Urothelium cell line (cell line): Measurements from ENCODE around the gene PRSS12.
"Not testable (repeated sequence)": the region's sequence is repeated elsewhere in the genome, so short reads cannot be mapped to it uniquely, and the experiment has no call there.

Experiments used
- DNase-seq: peaks from one replicate; pipeline ENCODE4 v3.0.0; 2011; ENCODE audit warnings: low spot score, mixed read lengths
- FAIRE-seq: peaks from 2 replicates; lab custom pipeline; 2011; peaks lifted over from hg19 to GRCh38; lab: Jason Lieb, UNC

Gene PRSS12

DNA sequence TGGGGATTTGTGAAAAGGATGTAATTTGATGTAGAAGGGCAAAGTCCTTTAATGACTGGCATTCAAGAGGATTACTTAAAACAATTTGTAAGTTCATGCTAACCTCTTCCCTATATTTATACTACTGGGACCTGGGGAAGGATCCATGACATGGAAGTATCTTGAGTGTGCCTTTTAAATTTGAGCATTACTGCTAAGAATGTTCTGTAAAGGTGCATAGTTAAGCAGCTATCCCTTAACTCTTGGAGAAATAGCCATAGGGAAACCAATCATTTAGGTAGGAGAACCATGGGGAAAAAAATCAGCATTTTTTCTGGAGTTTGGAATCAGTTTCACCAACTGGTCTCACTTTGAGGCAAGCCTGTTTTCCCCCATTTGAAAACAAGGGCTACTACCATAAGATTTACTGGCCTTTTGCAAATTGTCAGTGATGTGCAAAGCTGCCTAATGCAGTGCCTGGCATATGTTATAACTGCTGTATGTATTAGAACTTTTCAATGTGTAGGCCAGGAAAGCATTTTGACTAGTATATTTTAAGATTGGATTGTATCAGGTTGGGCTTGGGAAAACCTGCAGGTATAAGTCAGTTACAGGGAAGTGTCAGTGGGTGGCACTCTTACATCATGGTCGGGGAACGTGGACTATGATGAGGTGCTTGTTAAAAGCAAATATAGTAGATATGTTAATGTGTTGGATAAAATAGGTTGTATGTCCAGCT lies 72.1 kb downstream of the PRSS12 start:
- DNase-seq, result peak; percentile 44

DNA sequence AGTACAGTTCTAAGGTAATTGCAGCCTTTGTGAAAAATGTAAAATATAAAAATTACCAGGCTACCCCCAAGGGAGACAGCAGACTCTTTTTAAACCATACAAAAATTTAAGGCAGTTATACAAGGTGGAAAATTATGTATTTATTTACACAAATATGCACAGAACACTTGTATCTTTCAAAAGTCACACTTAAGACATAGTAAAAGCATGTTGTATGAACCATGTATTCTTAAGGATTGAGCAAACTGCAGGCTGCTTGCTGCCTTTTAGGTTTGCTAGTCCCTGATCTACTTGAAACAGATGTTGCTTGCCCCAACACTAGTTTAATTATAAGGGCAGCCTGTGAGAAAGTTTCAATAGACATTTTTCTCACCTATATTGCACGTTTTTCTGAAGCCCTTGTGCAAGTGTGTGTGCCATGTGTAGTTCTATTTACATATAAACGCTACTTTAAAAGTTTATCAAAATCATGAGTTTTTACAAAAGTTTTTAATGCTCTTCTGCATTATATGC lies 72.8 kb downstream of the PRSS12 start:
- no peak for DNase-seq

More for the DNA sequence above, 72.1 kb downstream of the PRSS12 start:
- FAIRE-seq, result no peak

GRCh38 chr4:118279328-118279727 lies 73.5 kb downstream of the PRSS12 start:
- FAIRE-seq (no peak), DNase-seq (no peak)

More for the DNA sequence above, 72.8 kb downstream of the PRSS12 start:
- FAIRE-seq, result no peak

DNA sequence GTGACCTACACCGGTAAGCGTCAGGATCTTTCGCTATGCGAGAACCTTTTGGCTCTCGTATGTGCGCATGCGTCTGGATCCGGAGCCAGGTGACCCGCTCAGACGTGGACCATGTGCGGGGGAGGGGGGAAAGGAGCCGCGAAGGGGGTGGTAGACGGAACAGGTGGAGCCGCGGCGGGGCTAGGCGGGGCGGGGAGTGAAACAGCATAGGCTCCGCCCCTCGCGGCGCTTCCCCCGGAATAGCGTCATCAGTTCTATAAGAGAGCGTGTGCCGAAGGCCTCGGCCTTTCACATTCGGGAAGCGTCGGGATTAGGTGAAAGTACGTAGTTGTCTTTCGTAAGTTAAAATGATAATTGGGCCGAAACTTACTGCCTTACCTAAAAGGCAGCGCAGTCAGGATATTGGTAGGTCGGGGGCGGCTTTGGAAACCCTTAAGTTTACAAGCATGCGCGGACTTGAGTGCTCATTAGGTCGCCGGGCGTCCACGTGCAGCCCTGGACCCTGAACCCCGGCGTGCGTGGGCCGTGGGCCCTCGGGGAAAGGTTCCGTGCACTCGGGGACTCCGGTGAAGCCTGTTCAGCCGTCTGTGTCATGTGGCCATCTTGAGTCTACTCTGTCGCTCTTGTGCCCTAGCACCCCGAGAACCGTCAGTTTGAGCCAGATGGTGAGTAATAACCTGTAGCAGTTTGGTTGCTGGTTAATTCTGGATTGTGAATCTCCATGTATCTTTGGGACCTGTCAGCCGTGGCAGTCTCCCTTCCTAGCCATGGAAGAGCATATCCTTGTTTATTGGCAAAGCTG lies 74.1 kb downstream of the PRSS12 start:
- peak; percentile 98 for DNase-seq
- FAIRE-seq, result peak; percentile 74

DNA sequence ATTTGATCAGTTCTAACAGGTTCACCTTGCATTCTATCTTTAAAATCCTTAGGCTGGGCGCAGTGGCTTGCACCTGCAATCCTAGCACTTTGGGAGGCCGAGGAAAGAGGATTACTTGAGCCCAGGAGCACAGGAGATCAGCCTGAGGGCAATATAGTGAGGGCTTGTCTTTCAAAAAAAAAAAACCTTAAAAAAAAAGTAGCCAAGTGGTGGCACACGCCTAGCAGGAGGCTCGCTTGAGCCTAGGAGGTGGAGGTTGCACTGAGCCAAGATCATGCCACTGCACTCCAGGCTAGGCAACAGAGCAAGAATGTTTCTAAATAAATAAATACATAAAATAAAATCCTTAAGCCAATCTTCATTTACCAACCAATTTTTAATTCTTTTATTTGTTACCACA lies 75.6 kb downstream of the PRSS12 start:
- FAIRE-seq (no peak), DNase-seq (no peak)

- FAIRE-seq (no peak), DNase-seq (no peak)
Measured at GRCh38 chr4:118276580-118276979, 76.2 kb downstream of the PRSS12 start.

DNA sequence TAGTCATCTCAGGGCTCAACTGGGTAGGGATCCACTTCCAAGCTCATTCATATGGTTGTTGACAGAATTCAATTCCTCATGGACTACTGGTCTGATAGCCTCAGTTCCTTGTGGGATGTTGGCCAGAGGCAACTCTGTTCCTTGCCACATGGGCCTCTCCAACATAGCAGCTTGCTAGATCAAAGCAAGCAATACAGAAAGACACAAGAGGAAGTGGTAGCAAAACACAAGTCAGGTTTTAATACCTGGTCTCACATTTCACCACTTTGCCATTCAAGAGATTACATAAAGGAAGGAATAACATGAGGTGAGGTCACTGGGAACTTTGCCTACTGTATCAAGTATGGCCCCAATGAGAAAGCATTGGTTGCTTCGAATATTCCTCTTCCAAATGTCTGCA lies 79.2 kb downstream of the PRSS12 start:
- DNase-seq (no peak), FAIRE-seq (no peak)

DNA sequence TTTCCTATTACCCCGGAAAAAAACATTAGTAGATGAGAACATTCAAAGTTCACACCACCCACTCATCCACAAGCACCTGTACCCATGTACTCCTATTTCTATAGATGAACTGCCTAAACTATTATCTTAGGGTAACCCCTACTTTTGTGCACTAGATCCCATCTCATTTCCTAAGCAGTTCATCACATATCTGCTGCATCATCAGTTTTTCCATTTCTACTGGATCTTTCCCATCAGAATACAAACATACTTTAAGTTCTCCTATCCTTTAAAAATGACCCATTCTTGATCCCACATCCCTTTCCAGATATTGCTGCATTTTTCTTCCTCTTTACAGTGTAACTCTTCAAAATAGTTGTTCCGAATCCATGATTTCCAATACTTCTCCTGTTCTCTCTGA lies 81.0 kb downstream of the PRSS12 start:
- DNase-seq (no peak), FAIRE-seq (no peak)

DNA sequence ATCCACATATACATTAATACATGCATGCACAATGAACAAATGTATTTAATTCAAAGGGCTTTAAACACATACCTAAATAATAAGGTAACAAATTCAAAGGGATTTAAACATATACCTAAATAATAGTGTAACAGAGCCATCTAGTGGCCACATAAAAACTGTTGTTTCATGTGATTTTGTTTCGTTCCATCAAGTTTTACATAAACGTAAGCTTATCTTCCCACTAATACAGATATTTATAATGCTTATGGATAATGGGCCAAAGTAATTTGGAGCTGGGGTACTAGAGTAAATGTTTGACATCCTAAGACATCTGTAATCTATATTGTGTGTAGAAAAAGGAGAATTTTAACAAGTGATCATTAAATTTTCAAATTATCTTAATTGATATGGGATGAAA lies 82.3 kb downstream of the PRSS12 start:
- FAIRE-seq, result no peak
- DNase-seq, result no peak

DNA sequence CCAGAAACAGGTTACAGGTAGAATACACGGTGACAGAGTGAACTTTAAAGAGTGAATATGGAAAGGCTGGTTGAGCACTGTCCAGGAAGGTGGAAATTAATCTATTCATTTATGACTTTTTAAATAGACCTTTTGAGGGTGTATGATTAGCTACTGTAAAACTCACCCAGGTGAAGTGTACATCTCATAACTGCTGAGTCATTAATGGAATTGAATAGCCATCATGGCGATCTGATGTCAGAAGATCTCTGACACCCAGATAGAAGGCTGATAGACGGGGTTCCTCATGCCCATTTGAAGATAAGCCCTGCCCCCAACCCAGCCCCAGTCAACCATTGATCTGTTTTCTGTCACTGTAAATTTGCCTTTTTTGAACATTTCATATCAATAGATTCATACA lies 84.0 kb downstream of the PRSS12 start:
- DNase-seq, result no peak
- FAIRE-seq, result no peak

GRCh38 chr4:118266145-118266496 lies 86.7 kb downstream of the PRSS12 start:
- not testable (repeated sequence) for DNase-seq, FAIRE-seq

- FAIRE-seq (no peak), DNase-seq (no peak)
Measured at GRCh38 chr4:118265312-118266144, 87.3 kb downstream of the PRSS12 start.

DNA sequence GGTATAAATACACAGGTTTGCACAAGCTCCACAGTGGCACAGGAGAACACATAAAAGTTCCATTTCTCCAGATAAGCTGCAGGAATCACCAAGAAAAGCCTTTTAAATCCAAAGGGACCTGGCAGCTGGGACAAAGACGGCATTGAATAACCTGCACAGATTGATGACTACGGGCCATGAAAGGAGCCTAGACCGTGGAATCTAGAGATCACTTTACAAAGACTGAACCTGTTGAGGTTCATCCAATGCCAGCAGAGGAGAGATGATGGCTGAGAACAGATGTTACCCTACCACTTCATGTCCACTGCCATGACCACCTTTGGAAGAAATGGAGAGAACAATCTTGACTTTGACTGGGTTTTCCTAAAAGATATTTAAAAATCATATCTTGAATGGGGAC lies 88.7 kb downstream of the PRSS12 start:
- no peak for FAIRE-seq
- DNase-seq, result no peak

DNA sequence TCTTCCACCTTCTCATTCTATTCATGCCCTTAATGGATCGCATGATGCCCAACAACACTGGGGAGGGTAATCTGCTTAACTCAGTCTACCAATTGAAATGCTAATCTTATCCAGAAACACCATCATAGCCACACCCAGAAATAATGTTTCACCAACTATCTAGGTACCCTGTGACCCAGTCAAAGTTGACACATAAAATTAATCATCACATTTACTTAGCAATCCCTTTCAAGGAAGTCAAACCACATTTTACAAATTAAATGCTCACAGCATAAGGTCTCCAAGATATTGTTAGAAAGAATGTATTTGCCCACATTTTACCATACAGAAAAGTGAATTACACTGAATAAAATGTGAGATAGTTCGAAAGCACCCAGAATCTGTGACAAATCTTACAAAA lies 92.5 kb downstream of the PRSS12 start:
- no peak for FAIRE-seq
- no peak for DNase-seq

GRCh38 chr4:118259111-118259510 lies 93.7 kb downstream of the PRSS12 start:
- no peak for DNase-seq
- no peak for FAIRE-seq

DNA sequence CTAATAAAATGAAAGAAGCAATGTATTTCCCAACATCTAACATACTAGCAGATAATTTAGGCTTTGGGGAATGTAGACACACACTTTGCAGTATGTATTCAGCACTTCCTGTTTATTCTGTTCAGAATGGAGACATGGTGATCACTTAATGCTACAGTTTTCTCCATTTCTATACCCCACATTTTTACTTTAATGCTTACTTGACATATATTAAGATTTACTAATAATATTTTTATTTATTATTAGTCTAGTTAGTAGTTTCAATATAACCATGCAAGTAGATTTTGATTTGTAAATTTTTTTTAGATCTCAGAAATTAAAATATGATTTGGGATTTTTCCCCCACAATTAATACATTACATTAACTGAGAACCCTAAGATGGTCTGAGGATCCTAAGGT lies 98.4 kb downstream of the PRSS12 start:
- no peak for DNase-seq
- no peak for FAIRE-seq

DNA sequence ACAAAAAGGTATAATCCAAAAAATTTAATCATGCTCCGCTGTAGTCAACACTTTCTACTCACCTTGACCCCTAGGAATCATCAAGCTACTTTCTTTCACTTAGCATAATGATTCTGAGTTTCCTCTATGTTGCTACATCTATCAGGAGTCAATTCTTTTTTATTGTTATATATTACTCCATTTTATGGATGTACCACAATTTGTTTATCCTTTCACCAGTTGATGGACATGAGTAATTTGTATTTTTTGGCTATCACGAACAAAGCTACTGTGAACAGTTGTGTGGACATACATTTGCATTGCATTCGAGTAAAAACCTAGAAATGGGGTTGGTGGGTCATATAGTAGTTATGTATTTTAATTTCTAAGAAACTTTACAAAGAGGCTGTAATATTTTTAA lies 102.9 kb downstream of the PRSS12 start:
- FAIRE-seq (no peak), DNase-seq (no peak)

GRCh38 chr4:118237531-118237930 lies 115.3 kb downstream of the PRSS12 start:
- DNase-seq, result no peak

DNA sequence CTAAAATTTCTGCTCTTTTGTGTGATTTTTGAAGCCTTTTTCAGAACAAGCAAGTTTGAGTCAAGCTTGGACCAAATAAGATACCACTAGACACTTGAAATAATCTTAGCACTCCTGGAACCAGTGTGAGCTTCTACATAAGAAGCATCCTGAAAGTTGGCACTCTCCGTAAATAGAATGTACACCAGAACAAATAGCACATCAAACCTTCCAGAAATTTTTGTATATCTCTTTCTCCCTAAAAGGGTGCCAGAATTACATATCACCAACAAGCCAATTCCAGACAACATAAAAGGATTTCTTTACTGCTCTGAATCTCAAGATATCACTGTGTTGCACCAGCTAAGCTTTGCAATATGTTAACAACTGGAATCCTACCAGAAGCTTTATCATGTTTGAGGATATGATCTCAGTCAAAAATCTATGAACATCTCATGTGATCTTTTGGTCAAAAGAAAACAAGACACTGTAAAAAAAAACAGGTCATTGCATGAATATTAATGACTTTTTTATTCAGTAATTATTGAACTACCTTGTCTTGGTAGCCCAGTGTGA lies 117.2 kb downstream of the PRSS12 start:
- FAIRE-seq, result no peak
- DNase-seq, result no peak

More at GRCh38 chr4:118237531-118237930, 115.3 kb downstream of the PRSS12 start:
- no peak for FAIRE-seq
